PC-9 (cell line): ENCODE data around the gene KIF14. TPM values are rescaled to one million over a fixed set of nuclear protein-coding genes. Genes with fewer than 3 reads are reported as not detected.
A peak's percentile ranks its signal among the peaks of the same experiment; 100 is the strongest.

Experiments used
- BruUV-seq: library from RNA; stranded (reverse); fragments of 400-500 nt; replicated peaks from 2 replicates; lab custom pipeline; 2021; lab: Mats Ljungman, UMichigan
- CTCF ChIA-PET: fragments of 300-600 bp; sonication (Branson Sonifier 250); formaldehyde crosslinking; loops from one replicate; lab custom pipeline; 2022; ENCODE audit warnings: antibody characterized with exemption; lab: Charles Lee
- POLR2A ChIA-PET: fragments of 300-600 bp; sonication (Branson Sonifier 250); formaldehyde crosslinking; loops from one replicate; lab custom pipeline; 2022; ENCODE audit warnings: antibody characterized with exemption; ENCODE audit not compliant: unreplicated experiment; lab: Charles Lee
- DNase-seq, 2 experiments: peaks; one replicate each; pipeline versions ENCODE4 v3.0.0 to v3.0.0-alpha.2; 2015 to 2022; ENCODE audit warnings: mixed read lengths in 1 of 2
- H2AFZ ChIP-seq: fragments of 200-600 bp; sonication (generic); 2 replicates; pipeline ENCODE4 v1.8.1; 2017; ENCODE audit warnings: antibody characterized with exemption
- H3F3A ChIP-seq: fragments of 200-600 bp; sonication (generic); 2 replicates; pipeline ENCODE4 v1.8.1; 2017; ENCODE audit warnings: antibody characterized with exemption, mild to moderate bottlenecking, low read depth; ENCODE audit not compliant: insufficient read depth
- H3K27ac ChIP-seq: fragments of 200-600 bp; sonication (generic); 2 replicates; pipeline ENCODE4 v1.6.1; 2016; ENCODE audit warnings: mixed run types
- H3K27me3 ChIP-seq: fragments of 200-600 bp; sonication (generic); 2 replicates; pipeline ENCODE4 v1.6.1; 2016; ENCODE audit warnings: low read depth, mixed run types; ENCODE audit not compliant: insufficient read depth
- H3K36me3 ChIP-seq: fragments of 200-600 bp; sonication (generic); 2 replicates; pipeline ENCODE4 v1.6.1; 2016; ENCODE audit warnings: low read depth, mixed run types
- H3K4me1 ChIP-seq: fragments of 200-600 bp; sonication (generic); replicated peaks from 2 replicates; pipeline ENCODE4 v1.6.1; 2016; ENCODE audit warnings: mixed run types; ENCODE audit not compliant: insufficient read depth
- H3K4me2 ChIP-seq: fragments of 200-600 bp; sonication (generic); 2 replicates; pipeline ENCODE4 v1.6.1; 2017; ENCODE audit warnings: mixed run types
- H3K4me3 ChIP-seq: fragments of 200-600 bp; sonication (generic); 2 replicates; pipeline ENCODE4 v1.6.1; 2016; ENCODE audit warnings: mixed run types
- H3K79me2 ChIP-seq: fragments of 200-600 bp; sonication (generic); 2 replicates; pipeline ENCODE4 v1.6.1; 2017; ENCODE audit warnings: low read depth, mixed run types
- H3K9me2 ChIP-seq: fragments of 200-600 bp; sonication (generic); 2 replicates; pipeline ENCODE4 v1.8.1; 2017; ENCODE audit warnings: mild to moderate bottlenecking; ENCODE audit not compliant: insufficient read depth
- H3K9me3 ChIP-seq: fragments of 200-600 bp; sonication (generic); 2 replicates; pipeline ENCODE4 v1.8.1; 2016; ENCODE audit warnings: low read depth; ENCODE audit not compliant: insufficient read depth
- H4K20me1 ChIP-seq: fragments of 200-600 bp; sonication (generic); 2 replicates; pipeline ENCODE4 v1.8.1; 2017; ENCODE audit not compliant: insufficient read depth
- CTCF ChIP-seq: fragments of 200-600 bp; sonication (generic); conservative IDR thresholded peaks from 2 replicates; pipeline ENCODE4 v1.6.1; 2017; ENCODE audit warnings: mixed run types, antibody characterized with exemption, mild to moderate bottlenecking, moderate library complexity
- EZH2 ChIP-seq: fragments of 200-600 bp; sonication (generic); IDR thresholded peaks from 2 replicates; pipeline ENCODE4 v1.8.0; 2017; ENCODE audit warnings: antibody characterized with exemption, low read depth
- intact Hi-C: fragments of 100-400 bp; cut with micrococcal nuclease; formaldehyde crosslinking; loops from one replicate; pipeline ENCODE4 v1.10.0; 2022; ENCODE audit not compliant: unreplicated experiment
- total RNA-seq: library from RNA; stranded (reverse); gene quantifications from 2 replicates; pipeline ENCODE4 v1.2.3, GENCODE V29; 2021

The KIF14 gene
- total RNA-seq, 1 experiment from 2014 or later: 30.0 TPM

GRCh38 chr1:200654660-200655059, 34.1 kb upstream of the KIF14 start:
- intact Hi-C loops: no loop called here
- CTCF ChIA-PET: interaction anchor here (0.7 kb wide), 1 partner anchor 15 kb away, joined by 3 read pairs; the partner anchor contains the start of gene DDX59
- no TSS peak for BruUV-seq
- Histone ChIP-seq H3K36me3 (peaks cover 40% of the 10 kb centered on the region), H3K79me2 (no peaks in the 10 kb centered on the region), H3K27ac (peak overlapping the region; percentile 61), H4K20me1 (no peaks in the 10 kb centered on the region), H3K9me3 (no peaks in the 10 kb centered on the region), H3K9me2 (no peaks in the 10 kb centered on the region), H3K4me3 (no peak overlapping the region), H3K4me2 (peak overlapping the region; percentile 38), H3K27me3 (no peaks in the 10 kb centered on the region), H3F3A (peaks cover 29% of the 10 kb centered on the region), H2AFZ (no peak overlapping the region), H3K4me1 (peaks cover 27% of the 10 kb centered on the region)
- DNase-seq: no peak
- POLR2A ChIA-PET: interaction anchor here (0.6 to 1.0 kb wide), 2 partner anchors 8 to 15 kb away, joined by 4 to 10 read pairs; no protein-coding TSS in a partner anchor
- no peak for TF ChIP-seq CTCF
- TF ChIP-seq EZH2: no peak

DNA sequence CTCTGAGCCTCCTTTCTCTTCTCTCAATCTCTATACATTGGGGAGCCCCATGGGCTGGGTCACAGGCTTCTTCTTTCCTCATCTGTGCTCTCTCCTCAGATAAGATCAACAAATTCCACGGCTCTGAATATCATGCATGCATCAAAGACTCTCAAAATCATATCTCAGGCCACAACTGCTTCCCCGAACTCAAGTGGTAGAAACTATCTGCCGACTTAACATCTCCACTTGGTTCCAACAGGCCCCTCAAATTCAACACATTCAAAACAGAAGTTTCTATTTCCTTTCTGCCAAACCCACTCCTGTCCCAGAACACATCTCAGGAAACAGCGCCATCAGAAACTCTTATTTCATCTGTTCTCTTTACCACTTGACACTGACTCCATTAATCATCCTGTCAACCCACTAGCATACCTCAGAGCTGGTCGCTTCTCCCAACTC, 32.5 kb upstream of the KIF14 start:
- H3F3A ChIP-seq: peaks cover 22% of the 10 kb centered on the region
- ChIA-PET CTCF (no interaction called here), POLR2A (no interaction called here)
- DNase-seq: no peak
- H3K79me2 ChIP-seq: no peaks in the 10 kb centered on the region
- TF ChIP-seq EZH2 (no peak), CTCF (no peak)
- no peaks in the 10 kb centered on the region for H3K9me2 ChIP-seq
- intact Hi-C loops: no loop called here
- no peaks in the 10 kb centered on the region for H4K20me1 ChIP-seq
- H3K27ac ChIP-seq: no peak overlapping the region
- H2AFZ ChIP-seq: no peak overlapping the region
- no peaks in the 10 kb centered on the region for H3K27me3 ChIP-seq
- BruUV-seq: no TSS peak
- no peak overlapping the region for H3K4me2 ChIP-seq
- peaks cover 16% of the 10 kb centered on the region for H3K4me1 ChIP-seq
- peaks cover 34% of the 10 kb centered on the region for H3K36me3 ChIP-seq
- H3K4me3 ChIP-seq: no peak overlapping the region
- H3K9me3 ChIP-seq: no peaks in the 10 kb centered on the region

GRCh38 chr1:200652378-200652777, 31.8 kb upstream of the KIF14 start:
- H2AFZ ChIP-seq: no peak overlapping the region
- ChIA-PET POLR2A (no interaction called here), CTCF (no interaction called here)
- H3K36me3 ChIP-seq: peaks cover 29% of the 10 kb centered on the region
- H3K4me3 ChIP-seq: no peak overlapping the region
- intact Hi-C loops: no loop called here
- peaks cover 16% of the 10 kb centered on the region for H3K4me1 ChIP-seq
- no peak overlapping the region for H3K4me2 ChIP-seq
- H3K9me3 ChIP-seq: no peaks in the 10 kb centered on the region
- no peaks in the 10 kb centered on the region for H3K79me2 ChIP-seq
- no peaks in the 10 kb centered on the region for H4K20me1 ChIP-seq
- no peaks in the 10 kb centered on the region for H3K9me2 ChIP-seq
- TF ChIP-seq CTCF (no peak), EZH2 (no peak)
- no peak overlapping the region for H3K27ac ChIP-seq
- DNase-seq: no peak
- BruUV-seq: no TSS peak
- peaks cover 22% of the 10 kb centered on the region for H3F3A ChIP-seq
- no peaks in the 10 kb centered on the region for H3K27me3 ChIP-seq
